GM12892 (cell line): ENCODE measurements around the gene CEACAM16.
A peak's percentile ranks its signal among the peaks of the same experiment; 100 is the strongest.

ENCODE experiments used
- DNase-seq: peaks from one replicate; pipeline ENCODE4 v3.0.0; 2011; ENCODE audit not compliant: insufficient read length
- FAIRE-seq: peaks from 2 replicates; lab custom pipeline; 2011; peaks lifted over from hg19 to GRCh38; lab: Jason Lieb, UNC
- POLR2A ChIP-seq: IDR thresholded peaks from 2 replicates; pipeline ENCODE4 v1.6.1; 2011; ENCODE audit warnings: low read depth, low read length, control low read depth
- POLR2AphosphoS5 ChIP-seq: IDR thresholded peaks from 2 replicates; pipeline ENCODE4 v1.6.1; 2011; ENCODE audit warnings: low read depth, low read length, control low read depth
- TAF1 ChIP-seq: IDR thresholded peaks from 2 replicates; pipeline ENCODE4 v1.6.1; 2011; ENCODE audit warnings: low read depth, mild to moderate bottlenecking, control low read depth, low read length, borderline replicate concordance

CEACAM16 gene

GRCh38 chr19:44738603-44739558 lies 39.9 kb downstream of the CEACAM16 start:
- DNase-seq (no peak), FAIRE-seq (peak; percentile 78)
- TF ChIP-seq POLR2AphosphoS5, result no peak
- TF ChIP-seq TAF1, result no peak
- no peak for TF ChIP-seq POLR2A

- FAIRE-seq (no peak), DNase-seq (no peak)
- TF ChIP-seq POLR2A (no peak), POLR2AphosphoS5 (no peak), TAF1 (no peak)
Observed at GRCh38 chr19:44740351-44740824, 41.4 kb downstream of the CEACAM16 start.

- TF ChIP-seq POLR2AphosphoS5 (no peak), POLR2A (no peak), TAF1 (no peak)
- DNase-seq (no peak), FAIRE-seq (no peak)
Observed at GRCh38 chr19:44741258-44741731, 42.3 kb downstream of the CEACAM16 start.

GRCh38 chr19:44741841-44742329 lies 42.9 kb downstream of the CEACAM16 start:
- TF ChIP-seq POLR2AphosphoS5, result no peak
- TF ChIP-seq TAF1, result no peak
- TF ChIP-seq POLR2A, result no peak
- DNase-seq, result no peak
- peak; percentile 24 for FAIRE-seq

GRCh38 chr19:44742330-44743061 lies 43.5 kb downstream of the CEACAM16 start:
- FAIRE-seq (no peak), DNase-seq (no peak)

GRCh38 chr19:44744871-44745332 lies 46.0 kb downstream of the CEACAM16 start:
- FAIRE-seq, result no peak
- TF ChIP-seq POLR2A (no peak), TAF1 (no peak), POLR2AphosphoS5 (no peak)
- no peak for DNase-seq

More at GRCh38 chr19:44742330-44743061, 43.5 kb downstream of the CEACAM16 start:
- TF ChIP-seq POLR2A (no peak), POLR2AphosphoS5 (no peak), TAF1 (no peak)

DNA sequence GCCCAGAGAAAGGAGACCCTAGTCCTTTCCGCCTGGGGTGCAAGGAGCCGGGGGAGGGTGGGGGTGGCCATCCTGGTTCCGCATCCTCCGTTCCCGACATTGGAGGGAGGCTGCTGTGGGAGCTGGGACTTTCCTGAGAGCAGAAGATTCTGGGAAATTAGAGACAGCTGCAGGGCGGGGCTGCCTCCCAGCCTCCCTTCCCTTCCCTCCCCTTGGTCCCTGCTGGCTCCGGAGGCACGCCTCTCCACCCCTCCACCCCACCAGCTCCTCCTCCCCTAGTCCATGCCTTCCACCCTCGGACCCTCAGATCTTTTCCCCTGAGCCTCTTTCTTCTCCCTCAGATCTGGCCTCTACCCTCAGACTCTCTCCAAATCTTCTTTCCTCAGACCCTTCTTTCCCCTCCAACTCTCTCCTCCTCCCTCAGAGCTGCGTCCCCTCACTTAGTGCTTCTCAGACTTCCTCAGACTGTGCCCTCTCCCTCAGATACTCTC lies 46.4 kb downstream of the CEACAM16 start:
- DNase-seq (no peak), FAIRE-seq (no peak)
- TF ChIP-seq POLR2AphosphoS5, result no peak
- TF ChIP-seq TAF1, result no peak
- TF ChIP-seq POLR2A, result no peak

GRCh38 chr19:44745887-44746600 lies 47.1 kb downstream of the CEACAM16 start:
- DNase-seq (no peak), FAIRE-seq (no peak)
- TF ChIP-seq POLR2A (no peak), TAF1 (no peak), POLR2AphosphoS5 (no peak)

- no peak for DNase-seq
Observed at GRCh38 chr19:44746616-44746945, 47.6 kb downstream of the CEACAM16 start.

More at GRCh38 chr19:44746616-44746945, 47.6 kb downstream of the CEACAM16 start:
- TF ChIP-seq POLR2AphosphoS5 (no peak), POLR2A (no peak), TAF1 (no peak)
- no peak for FAIRE-seq
